Suprapubic skin (tissue), 4 donors: ENCODE data around the gene GNAI3. TPM values are rescaled to one million over a fixed set of nuclear protein-coding genes. Genes with fewer than 3 reads are reported as not detected.

Source experiments
- DNase-seq, 2 donors: peaks; one replicate each; pipeline ENCODE4 v3.0.0-alpha.2; 2019; ENCODE audit warnings: low spot score in 2 of 2
- H3K27ac ChIP-seq: fragments of 200-600 bp; sonication (generic); one replicate; pipeline ENCODE4 v1.5.1; 2019
- H3K27me3 ChIP-seq: fragments of 200-600 bp; sonication (generic); one replicate; pipeline ENCODE4 v1.5.1; 2019
- H3K36me3 ChIP-seq: fragments of 200-600 bp; sonication (generic); one replicate; pipeline ENCODE4 v1.5.1; 2019
- H3K4me1 ChIP-seq: fragments of 200-600 bp; sonication (generic); one replicate; pipeline ENCODE4 v1.5.1; 2019
- H3K4me3 ChIP-seq: fragments of 200-600 bp; sonication (generic); one replicate; pipeline ENCODE4 v1.5.1; 2019; ENCODE audit warnings: mild to moderate bottlenecking
- H3K9me3 ChIP-seq: fragments of 200-600 bp; sonication (generic); one replicate; pipeline ENCODE4 v1.5.1; 2019
- EP300 ChIP-seq: sonication (generic); formaldehyde crosslinking; IDR thresholded peaks from one replicate; pipeline ENCODE4 v1.6.1; 2017; ENCODE audit warnings: antibody characterized with exemption
- POLR2A ChIP-seq, 2 donors: fragments of 450-650 bp; IDR thresholded peaks; one replicate each; pipeline ENCODE4 v1.6.1; 2017; ENCODE audit warnings: antibody characterized with exemption in 2 of 2, mild to moderate bottlenecking in 2 of 2, moderate library complexity in 2 of 2
- POLR2AphosphoS5 ChIP-seq, 3 donors: sonication (generic); formaldehyde crosslinking; IDR thresholded peaks; one replicate each; pipeline ENCODE4 v1.6.1; 2017; ENCODE audit warnings: antibody characterized with exemption in 3 of 3
- WGBS: methylation state at CpG from one replicate; pipeline ENCODE4 v1.1.5; 2018; 5-methylcytosine and 5-hydroxymethylcytosine counted together
- total RNA-seq, 4 donors: library from RNA; depleted of rRNA; stranded (reverse); fragments of >200 nt; gene quantifications; one replicate each; pipeline ENCODE4 v1.1.0, GENCODE V29; 2016
- TF ChIP-seq, protein P1 (sequence below), 2 donors: fragments of 200-600 bp in 1 of 2; fragments of 450-650 bp in 1 of 2; sonication (generic) in 1 of 2; IDR thresholded peaks; one replicate each; pipeline ENCODE4 v1.5.1; 2016 to 2019; ENCODE audit warnings: antibody characterized with exemption in 2 of 2, mild to moderate bottlenecking in 1 of 2, moderate library complexity in 1 of 2

GNAI3 gene
- total RNA-seq, 4 donors from 2014 or later = 6.7 to 11.1 (median 9.5) TPM

DNA sequence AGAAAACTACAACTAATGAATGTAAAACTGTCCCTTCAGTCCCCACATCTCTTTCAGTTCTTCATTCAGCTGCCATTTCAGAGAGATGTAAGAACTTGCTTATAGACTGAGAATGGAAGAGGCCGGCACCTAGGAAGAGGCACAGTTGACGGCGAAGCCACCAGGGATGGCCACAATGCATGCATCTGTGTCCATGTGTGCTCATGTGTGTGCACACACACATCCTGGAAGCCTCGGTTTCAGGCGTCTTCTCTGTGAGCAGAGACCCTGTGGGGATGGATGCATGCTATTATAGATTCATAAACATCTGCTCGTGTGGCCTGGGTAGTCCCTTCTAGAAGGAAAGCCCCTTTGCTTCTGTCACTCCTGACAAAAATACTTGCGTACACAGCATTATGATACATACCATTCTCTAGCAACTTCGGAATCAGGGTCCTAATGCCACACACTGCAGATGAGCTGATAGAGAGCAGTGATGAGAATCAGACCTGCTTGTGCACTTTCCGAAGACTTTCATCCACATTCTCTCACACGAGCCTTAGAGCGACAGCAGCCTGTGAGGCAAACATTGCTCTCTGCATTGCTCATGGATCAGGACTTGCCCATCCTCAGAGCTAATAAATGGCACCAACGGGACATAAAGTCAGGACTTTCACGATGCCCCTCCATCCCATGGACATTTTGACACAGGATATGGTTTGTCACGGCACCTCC, 21.2 kb upstream of the GNAI3 start:
- 79% methylated on average over 14 of the region's 14 CpGs for WGBS
- no peak for DNase-seq
- TF ChIP-seq POLR2A (IDR thresholded peaks at IDR 0.05) = no peak
- TF ChIP-seq, protein P1, sequence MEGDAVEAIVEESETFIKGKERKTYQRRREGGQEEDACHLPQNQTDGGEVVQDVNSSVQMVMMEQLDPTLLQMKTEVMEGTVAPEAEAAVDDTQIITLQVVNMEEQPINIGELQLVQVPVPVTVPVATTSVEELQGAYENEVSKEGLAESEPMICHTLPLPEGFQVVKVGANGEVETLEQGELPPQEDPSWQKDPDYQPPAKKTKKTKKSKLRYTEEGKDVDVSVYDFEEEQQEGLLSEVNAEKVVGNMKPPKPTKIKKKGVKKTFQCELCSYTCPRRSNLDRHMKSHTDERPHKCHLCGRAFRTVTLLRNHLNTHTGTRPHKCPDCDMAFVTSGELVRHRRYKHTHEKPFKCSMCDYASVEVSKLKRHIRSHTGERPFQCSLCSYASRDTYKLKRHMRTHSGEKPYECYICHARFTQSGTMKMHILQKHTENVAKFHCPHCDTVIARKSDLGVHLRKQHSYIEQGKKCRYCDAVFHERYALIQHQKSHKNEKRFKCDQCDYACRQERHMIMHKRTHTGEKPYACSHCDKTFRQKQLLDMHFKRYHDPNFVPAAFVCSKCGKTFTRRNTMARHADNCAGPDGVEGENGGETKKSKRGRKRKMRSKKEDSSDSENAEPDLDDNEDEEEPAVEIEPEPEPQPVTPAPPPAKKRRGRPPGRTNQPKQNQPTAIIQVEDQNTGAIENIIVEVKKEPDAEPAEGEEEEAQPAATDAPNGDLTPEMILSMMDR (IDR thresholded peaks at IDR 0.05) = no peak

DNA sequence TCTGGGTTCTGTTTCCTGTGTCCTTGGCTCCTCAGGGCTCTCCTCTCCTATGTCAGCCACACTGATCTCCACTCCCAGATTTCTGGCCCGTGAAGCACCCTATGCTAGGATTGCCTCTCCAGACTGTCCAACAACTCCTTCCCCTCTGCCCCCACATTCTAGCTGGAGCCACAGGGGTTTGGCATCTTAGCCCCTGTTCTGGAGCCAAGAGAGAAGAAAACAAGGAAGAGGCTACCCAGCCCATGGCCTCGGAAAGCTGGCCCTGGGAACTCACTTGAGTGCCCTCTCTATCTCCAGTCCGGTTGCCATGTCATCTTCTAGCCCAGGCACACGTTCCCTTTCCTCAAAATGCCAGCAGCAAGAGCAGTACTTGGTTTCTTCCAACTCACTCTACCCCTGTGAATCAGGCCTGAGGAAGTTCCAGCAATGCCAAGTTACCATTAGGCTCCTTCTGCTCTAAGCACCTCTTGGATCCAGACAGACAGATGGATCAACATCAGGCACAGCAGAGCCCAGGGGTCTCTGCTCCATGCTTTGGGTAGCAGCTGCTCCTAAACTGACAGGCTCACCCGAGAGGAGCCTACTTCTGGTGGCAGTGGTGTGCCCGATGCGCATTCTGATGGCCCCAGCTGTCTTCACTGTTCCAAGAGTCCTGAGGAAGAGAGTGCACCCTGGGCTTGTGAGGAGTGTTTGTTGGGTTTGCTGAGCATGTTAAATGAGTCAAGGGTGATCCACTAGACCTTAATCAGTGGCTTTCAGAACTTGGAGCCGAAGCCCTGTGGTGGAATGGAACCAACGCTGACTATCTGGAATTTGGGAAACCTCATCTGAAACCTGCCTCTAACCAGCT, 20.3 kb upstream of the GNAI3 start:
- TF ChIP-seq POLR2AphosphoS5 (IDR thresholded peaks at IDR 0.05) (no peak), EP300 (no peak), POLR2A (IDR thresholded peaks at IDR 0.05) (no peak)
- TF ChIP-seq, protein P1 (IDR thresholded peaks at IDR 0.05) = no peak
- DNase-seq = no peak
- H3K4me1 ChIP-seq = peaks cover 12% of the 10 kb centered on the region
- WGBS = 85% methylated on average over 6 of the region's 9 CpGs
- no peak overlapping the region for H3K27ac ChIP-seq
- H3K9me3 ChIP-seq = no peaks in the 10 kb centered on the region
- H3K36me3 ChIP-seq = no peaks in the 10 kb centered on the region
- H3K27me3 ChIP-seq = peaks cover 4% of the 10 kb centered on the region
- no peak overlapping the region for H3K4me3 ChIP-seq

More for the DNA sequence above, 21.2 kb upstream of the GNAI3 start:
- Histone ChIP-seq H3K36me3 (no peaks in the 10 kb centered on the region), H3K4me1 (peaks cover 5% of the 10 kb centered on the region), H3K9me3 (no peaks in the 10 kb centered on the region), H3K27me3 (peaks cover 4% of the 10 kb centered on the region), H3K27ac (no peak overlapping the region), H3K4me3 (no peak overlapping the region)

DNA sequence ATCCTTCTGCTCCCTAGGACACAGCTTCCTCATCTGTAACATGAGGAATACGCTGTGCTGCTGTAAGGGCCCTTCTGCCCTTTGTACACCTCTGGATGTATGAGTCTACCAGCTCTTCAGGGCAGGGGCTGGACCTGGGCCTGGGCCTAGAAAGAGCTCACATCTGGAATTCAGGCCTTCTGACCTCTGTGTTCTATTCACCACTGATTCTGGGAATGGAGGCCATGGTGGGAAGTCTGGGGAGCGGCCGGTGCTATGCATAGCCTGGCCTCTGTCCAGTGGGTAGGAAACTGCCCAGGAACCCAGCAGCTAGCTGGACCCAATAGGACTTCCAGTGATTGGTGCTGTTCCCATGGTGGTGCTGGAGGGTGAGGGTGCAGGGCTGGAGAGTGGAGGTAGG, 19.7 kb upstream of the GNAI3 start:
- H3K4me3 ChIP-seq = no peak overlapping the region
- H3K36me3 ChIP-seq = no peaks in the 10 kb centered on the region
- TF ChIP-seq POLR2AphosphoS5 (IDR thresholded peaks at IDR 0.05) = no peak
- TF ChIP-seq, protein P1 (IDR thresholded peaks at IDR 0.05) = no peak
- no peak for TF ChIP-seq EP300
- no peak for TF ChIP-seq POLR2A (IDR thresholded peaks at IDR 0.05)
- no peaks in the 10 kb centered on the region for H3K9me3 ChIP-seq
- H3K27ac ChIP-seq = no peak overlapping the region
- H3K27me3 ChIP-seq = peaks cover 4% of the 10 kb centered on the region
- no peak for DNase-seq
- H3K4me1 ChIP-seq = peaks cover 12% of the 10 kb centered on the region
- WGBS = 87% methylated on average over 3 of the region's 3 CpGs

DNA sequence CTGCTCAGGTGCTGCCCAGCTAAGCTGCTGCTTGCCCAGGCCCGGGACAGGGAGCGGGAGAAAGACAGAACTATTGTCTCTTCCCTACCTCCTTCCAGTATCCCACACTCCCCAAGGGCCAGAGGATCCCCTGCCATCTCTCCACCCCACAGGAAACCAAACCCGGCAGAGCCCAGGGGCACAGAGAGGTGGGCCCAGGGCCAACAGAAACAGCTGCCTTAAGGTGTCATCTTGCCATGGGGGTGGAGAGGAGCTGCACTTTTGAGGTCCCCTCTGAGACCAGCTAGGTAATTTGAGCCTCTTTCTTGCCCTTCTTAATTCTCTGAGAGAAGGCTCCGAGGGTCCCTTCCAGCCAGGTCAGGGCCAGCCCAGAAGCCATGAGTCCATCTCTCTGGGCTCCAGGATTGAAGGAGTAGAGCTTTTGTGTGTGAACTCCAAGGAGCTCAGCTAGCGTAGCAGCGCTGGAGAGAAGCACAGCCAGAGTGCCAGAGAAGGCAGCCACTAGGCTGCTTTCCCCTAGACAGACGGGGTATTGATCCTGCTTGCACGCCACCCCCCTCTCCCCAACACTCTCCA, 18.4 kb upstream of the GNAI3 start:
- WGBS = 60% methylated on average over 6 of the region's 8 CpGs
- Histone ChIP-seq H3K4me1 (peaks cover 12% of the 10 kb centered on the region), H3K9me3 (no peaks in the 10 kb centered on the region), H3K36me3 (no peaks in the 10 kb centered on the region), H3K27ac (no peak overlapping the region), H3K4me3 (no peak overlapping the region), H3K27me3 (peaks cover 4% of the 10 kb centered on the region)
- DNase-seq = no peak
- no peak for TF ChIP-seq EP300
- no peak for TF ChIP-seq POLR2A (IDR thresholded peaks at IDR 0.05)
- TF ChIP-seq, protein P1 (IDR thresholded peaks at IDR 0.05) = no peak
- no peak for TF ChIP-seq POLR2AphosphoS5 (IDR thresholded peaks at IDR 0.05)
